ENCODE data around the gene BANP. TPM values are rescaled to one million over a fixed set of nuclear protein-coding genes. Genes with fewer than 3 reads are reported as not detected.

Gene BANP
- total and polyA plus RNA-seq, 4 donors = 10.3 to 56.6 (median 20.1) TPM

DNA sequence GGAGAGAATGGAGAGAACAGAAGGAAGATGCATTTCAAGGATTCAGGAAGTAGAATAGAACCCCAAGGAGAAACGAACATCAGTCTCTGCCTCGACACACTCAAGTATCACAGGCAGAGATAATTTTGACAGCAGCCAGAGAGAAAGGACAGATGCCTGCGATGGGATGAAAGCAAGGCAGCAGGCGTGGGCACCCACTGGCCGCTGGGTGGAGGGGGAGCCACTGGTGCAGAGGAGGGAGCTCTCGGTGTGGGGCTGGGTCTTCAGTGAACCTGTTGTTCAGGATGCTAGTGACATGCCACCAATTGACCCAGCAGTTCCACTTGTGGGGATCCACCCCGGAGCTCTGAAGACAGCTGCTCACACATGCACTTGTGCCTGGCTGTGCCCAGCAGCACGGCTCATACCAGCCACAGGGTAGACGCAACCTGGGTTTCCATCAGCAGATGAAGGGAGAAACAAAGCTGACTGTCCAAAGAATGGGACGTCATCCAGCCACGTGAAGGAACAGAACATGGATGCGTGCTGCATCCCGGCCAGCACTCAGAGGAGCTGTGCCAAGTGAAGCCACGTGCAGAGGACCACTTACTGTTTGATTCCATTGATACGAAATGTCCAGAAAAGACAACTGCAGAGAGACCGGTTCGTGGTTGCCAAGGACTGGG lies 127.0 kb downstream of the BANP start:
- H3K4me1 ChIP-seq (ENCODE audit: control insufficient read depth in 5 of 5, insufficient read depth in 5 of 5, low read length in 5 of 5) = peaks cover 0 to 5% (median 0%) of the 10 kb centered on the region in 5 donors
- H3K4me3 ChIP-seq = no peak overlapping the region
- H3K9ac ChIP-seq (ENCODE audit: insufficient read depth in 1 of 2, low read length in 2 of 2) = no peak overlapping the region
- no peaks in the 10 kb centered on the region for H3K27me3 ChIP-seq (ENCODE audit: control insufficient read depth in 3 of 3, insufficient read depth in 3 of 3, low read length in 2 of 3)
- no peak overlapping the region for H3K27ac ChIP-seq (ENCODE audit: low read depth in 1 of 2, low read length in 1 of 2)
- TF ChIP-seq, protein P1, sequence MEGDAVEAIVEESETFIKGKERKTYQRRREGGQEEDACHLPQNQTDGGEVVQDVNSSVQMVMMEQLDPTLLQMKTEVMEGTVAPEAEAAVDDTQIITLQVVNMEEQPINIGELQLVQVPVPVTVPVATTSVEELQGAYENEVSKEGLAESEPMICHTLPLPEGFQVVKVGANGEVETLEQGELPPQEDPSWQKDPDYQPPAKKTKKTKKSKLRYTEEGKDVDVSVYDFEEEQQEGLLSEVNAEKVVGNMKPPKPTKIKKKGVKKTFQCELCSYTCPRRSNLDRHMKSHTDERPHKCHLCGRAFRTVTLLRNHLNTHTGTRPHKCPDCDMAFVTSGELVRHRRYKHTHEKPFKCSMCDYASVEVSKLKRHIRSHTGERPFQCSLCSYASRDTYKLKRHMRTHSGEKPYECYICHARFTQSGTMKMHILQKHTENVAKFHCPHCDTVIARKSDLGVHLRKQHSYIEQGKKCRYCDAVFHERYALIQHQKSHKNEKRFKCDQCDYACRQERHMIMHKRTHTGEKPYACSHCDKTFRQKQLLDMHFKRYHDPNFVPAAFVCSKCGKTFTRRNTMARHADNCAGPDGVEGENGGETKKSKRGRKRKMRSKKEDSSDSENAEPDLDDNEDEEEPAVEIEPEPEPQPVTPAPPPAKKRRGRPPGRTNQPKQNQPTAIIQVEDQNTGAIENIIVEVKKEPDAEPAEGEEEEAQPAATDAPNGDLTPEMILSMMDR (IDR thresholded peaks at IDR 0.05; ENCODE audit: control extremely low read depth, extremely low read depth) = no peak
- no peak for DNase-seq
- H3K9me3 ChIP-seq (ENCODE audit: control insufficient read depth in 4 of 4, insufficient read depth in 3 of 4, low read length in 3 of 4) = peaks cover 0 to 2% (median 0%) of the 10 kb centered on the region in 4 donors
- peaks cover 0 to 33% (median 1%) of the 10 kb centered on the region in 4 donors for H3K36me3 ChIP-seq (ENCODE audit: control insufficient read depth in 4 of 4, insufficient read depth in 4 of 4, low read length in 4 of 4)
- ATAC-seq (ENCODE audit: insufficient read depth, low FRiP score) = no peak
- 94 to 95% methylated on average over 17 of the region's 17 CpGs for WGBS, 2 donors

DNA sequence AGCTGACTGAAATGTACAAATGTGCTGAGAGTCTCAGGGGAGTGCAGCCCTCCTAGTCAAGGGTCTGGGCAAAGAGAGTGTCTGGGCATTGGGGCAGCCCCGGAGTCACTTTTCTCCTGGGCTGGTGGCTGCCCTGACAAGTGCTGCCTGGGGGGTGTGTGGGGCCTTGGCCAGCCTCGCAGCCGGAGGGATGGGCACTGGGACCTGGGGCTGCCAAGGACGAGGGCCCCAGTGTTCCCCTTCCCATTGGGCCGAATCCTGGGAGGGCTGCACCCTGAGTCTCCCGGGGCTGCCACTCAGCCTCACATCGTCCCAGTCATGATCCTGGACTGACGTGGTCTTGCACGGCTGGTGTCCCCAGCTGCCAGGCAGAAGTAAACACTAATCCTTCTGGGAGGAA lies 132.3 kb downstream of the BANP start:
- ATAC-seq (ENCODE audit: insufficient read depth, low FRiP score) (no peak), DNase-seq (no peak)
- peaks cover 0 to 3% (median 0%) of the 10 kb centered on the region in 5 donors for H3K4me1 ChIP-seq (ENCODE audit: control insufficient read depth in 5 of 5, insufficient read depth in 5 of 5, low read length in 5 of 5)
- no peaks in the 10 kb centered on the region for H3K9me3 ChIP-seq (ENCODE audit: control insufficient read depth in 4 of 4, insufficient read depth in 3 of 4, low read length in 3 of 4)
- TF ChIP-seq, protein P1 (IDR thresholded peaks at IDR 0.05; ENCODE audit: control extremely low read depth, extremely low read depth) = no peak
- no peak overlapping the region for H3K27ac ChIP-seq (ENCODE audit: low read depth in 1 of 2, low read length in 1 of 2)
- WGBS, 2 donors = 82 to 93% methylated on average over 9 of the region's 9 CpGs
- H3K9ac ChIP-seq (ENCODE audit: insufficient read depth in 1 of 2, low read length in 2 of 2) = no peak overlapping the region
- H3K4me3 ChIP-seq = no peak overlapping the region
- H3K27me3 ChIP-seq (ENCODE audit: control insufficient read depth in 3 of 3, insufficient read depth in 3 of 3, low read length in 2 of 3) = no peaks in the 10 kb centered on the region
- peaks cover 0 to 3% (median 0%) of the 10 kb centered on the region in 4 donors for H3K36me3 ChIP-seq (ENCODE audit: control insufficient read depth in 4 of 4, insufficient read depth in 4 of 4, low read length in 4 of 4)

DNA sequence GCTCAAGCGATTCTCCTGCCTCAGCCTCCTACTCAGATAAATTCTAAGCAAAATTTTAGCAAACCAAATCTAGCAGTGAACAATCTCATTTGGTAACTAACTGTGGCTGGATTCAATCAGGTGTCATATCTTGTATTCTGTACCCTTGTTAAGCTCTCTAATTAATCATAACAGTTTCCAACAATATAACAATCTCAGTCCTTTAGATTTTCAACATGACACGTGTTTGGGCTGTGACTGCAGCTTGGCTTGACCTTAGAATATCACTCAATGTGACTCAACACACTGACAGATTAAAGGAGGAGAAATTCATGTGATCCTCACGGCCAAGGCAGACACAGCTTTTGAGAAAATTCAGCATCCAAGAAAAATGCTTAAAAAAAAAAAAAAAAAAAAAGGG lies 133.6 kb downstream of the BANP start:
- H3K4me3 ChIP-seq = no peak overlapping the region
- H3K27me3 ChIP-seq (ENCODE audit: control insufficient read depth in 3 of 3, insufficient read depth in 3 of 3, low read length in 2 of 3) = no peaks in the 10 kb centered on the region
- DNase-seq (no peak), ATAC-seq (ENCODE audit: insufficient read depth, low FRiP score) (no peak)
- no peak overlapping the region for H3K27ac ChIP-seq (ENCODE audit: low read depth in 1 of 2, low read length in 1 of 2)
- H3K4me1 ChIP-seq (ENCODE audit: control insufficient read depth in 5 of 5, insufficient read depth in 5 of 5, low read length in 5 of 5) = peaks cover 0 to 3% (median 0%) of the 10 kb centered on the region in 5 donors
- no peaks in the 10 kb centered on the region for H3K9me3 ChIP-seq (ENCODE audit: control insufficient read depth in 4 of 4, insufficient read depth in 3 of 4, low read length in 3 of 4)
- TF ChIP-seq, protein P1 (IDR thresholded peaks at IDR 0.05; ENCODE audit: control extremely low read depth, extremely low read depth) = no peak
- no peak overlapping the region for H3K9ac ChIP-seq (ENCODE audit: insufficient read depth in 1 of 2, low read length in 2 of 2)
- H3K36me3 ChIP-seq (ENCODE audit: control insufficient read depth in 4 of 4, insufficient read depth in 4 of 4, low read length in 4 of 4) = peaks cover 0 to 3% (median 0%) of the 10 kb centered on the region in 4 donors
- WGBS, 2 donors = 76 to 93% methylated on average over 3 of the region's 3 CpGs

Measured in lung (tissue), 12 donors.